ENCODE data around the gene C5orf47. TPM values are rescaled to one million over a fixed set of nuclear protein-coding genes. Genes with fewer than 3 reads are reported as not detected.

C5orf47 gene
- total and polyA plus RNA-seq, 10 donors: 0.13 to 0.43 (median 0.22) TPM; not detected in 5

DNA sequence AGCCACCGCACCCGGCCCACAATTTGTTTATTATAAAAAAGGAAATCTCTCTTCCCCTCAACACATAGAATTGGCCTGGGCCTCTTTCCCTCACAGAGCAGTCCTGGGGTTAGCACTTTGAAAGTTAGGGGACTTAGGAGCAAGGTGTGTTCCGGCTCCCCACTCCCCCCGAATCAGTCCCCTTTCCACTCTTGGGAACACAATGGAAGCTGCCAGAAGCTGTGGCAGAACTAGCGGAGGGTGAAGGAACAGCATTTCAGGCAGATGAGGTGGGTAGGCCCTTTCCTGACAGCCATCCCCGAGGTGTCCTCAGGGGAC is 16.4 kb upstream of the C5orf47 start:
- H3K4me3 ChIP-seq: peak overlapping the region in 5 of 8 donors; percentile 32 to 68 (median 41)
- 66 to 86% (median 76%) methylated on average over 5 to 6 of the region's 6 CpGs for WGBS, 5 donors
- H3K9me3 ChIP-seq: no peaks in the 10 kb centered on the region
- no peaks in the 10 kb centered on the region for H3K36me3 ChIP-seq
- H3K27me3 ChIP-seq (replicated peaks in 1 of 7): peaks cover 0 to 8% (median 0%) of the 10 kb centered on the region in 7 donors
- no peak for DNase-seq
- TF ChIP-seq POLR2AphosphoS5 (IDR thresholded peaks at IDR 0.05) (no peak), POLR2A (IDR thresholded peaks at IDR 0.05) (no peak)
- TF ChIP-seq, protein P1, sequence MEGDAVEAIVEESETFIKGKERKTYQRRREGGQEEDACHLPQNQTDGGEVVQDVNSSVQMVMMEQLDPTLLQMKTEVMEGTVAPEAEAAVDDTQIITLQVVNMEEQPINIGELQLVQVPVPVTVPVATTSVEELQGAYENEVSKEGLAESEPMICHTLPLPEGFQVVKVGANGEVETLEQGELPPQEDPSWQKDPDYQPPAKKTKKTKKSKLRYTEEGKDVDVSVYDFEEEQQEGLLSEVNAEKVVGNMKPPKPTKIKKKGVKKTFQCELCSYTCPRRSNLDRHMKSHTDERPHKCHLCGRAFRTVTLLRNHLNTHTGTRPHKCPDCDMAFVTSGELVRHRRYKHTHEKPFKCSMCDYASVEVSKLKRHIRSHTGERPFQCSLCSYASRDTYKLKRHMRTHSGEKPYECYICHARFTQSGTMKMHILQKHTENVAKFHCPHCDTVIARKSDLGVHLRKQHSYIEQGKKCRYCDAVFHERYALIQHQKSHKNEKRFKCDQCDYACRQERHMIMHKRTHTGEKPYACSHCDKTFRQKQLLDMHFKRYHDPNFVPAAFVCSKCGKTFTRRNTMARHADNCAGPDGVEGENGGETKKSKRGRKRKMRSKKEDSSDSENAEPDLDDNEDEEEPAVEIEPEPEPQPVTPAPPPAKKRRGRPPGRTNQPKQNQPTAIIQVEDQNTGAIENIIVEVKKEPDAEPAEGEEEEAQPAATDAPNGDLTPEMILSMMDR (IDR thresholded peaks at IDR 0.05 in 8 of 11, conservative IDR thresholded peaks at IDR 0.05 in 3 of 11): no peak
- intact Hi-C loops (cut with DNase I; ENCODE audit: low total_unique reads): loop anchor here (2.0 kb wide), 1 partner anchor 352 kb away; no protein-coding TSS in a partner anchor
- no peak overlapping the region for H3K27ac ChIP-seq
- peaks cover 3 to 17% (median 13%) of the 10 kb centered on the region in 6 donors for H3K4me1 ChIP-seq

DNA sequence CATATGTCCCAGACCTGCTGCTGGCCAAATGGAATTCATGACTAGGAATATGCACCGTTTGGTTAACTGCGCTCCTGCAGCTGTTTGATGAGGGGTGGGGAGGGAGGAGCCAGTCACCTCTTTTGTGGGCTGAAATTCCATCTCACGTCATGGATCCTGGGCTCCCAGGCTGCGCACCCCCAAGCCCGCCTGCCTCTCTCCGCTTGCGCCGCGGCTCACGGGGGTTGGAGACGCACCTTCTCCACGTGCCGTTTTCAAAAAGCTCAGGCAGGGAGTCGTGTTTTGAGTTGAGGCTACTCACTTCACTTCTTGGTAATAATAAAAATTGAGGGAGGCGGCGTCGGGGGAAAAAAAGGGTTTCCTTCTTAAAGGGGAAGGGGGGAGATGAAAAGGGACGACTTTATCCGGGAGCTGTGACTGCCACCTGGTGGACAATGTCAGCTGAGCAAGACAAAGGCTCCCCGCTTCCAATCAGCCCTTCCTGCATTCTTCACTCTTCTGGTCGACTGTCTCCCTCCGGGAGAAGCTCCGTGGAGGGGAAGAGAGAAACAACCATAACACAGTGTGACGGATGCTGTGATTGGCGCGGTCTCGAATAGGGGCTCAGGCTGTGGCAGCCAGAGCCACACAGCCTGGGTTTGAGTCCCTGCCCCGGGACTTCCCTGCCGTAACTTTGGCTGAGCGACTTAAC is 15.9 kb upstream of the C5orf47 start:
- H3K36me3 ChIP-seq: no peaks in the 10 kb centered on the region
- peaks cover 3 to 17% (median 13%) of the 10 kb centered on the region in 6 donors for H3K4me1 ChIP-seq
- peak; percentile 89 for DNase-seq
- TF ChIP-seq POLR2A (IDR thresholded peaks at IDR 0.05) (no peak), POLR2AphosphoS5 (IDR thresholded peaks at IDR 0.05) (peak; percentile 20 to 31 (median 31))
- TF ChIP-seq, protein P1 (IDR thresholded peaks at IDR 0.05 in 8 of 11, conservative IDR thresholded peaks at IDR 0.05 in 3 of 11): peak; percentile 78 to 96 (median 93)
- H3K9me3 ChIP-seq: no peaks in the 10 kb centered on the region
- no peak overlapping the region for H3K27ac ChIP-seq
- WGBS, 5 donors: 3 to 8% (median 7%) methylated on average over 28 to 30 of the region's 30 CpGs
- intact Hi-C loops (cut with DNase I; ENCODE audit: low total_unique reads): loop anchor here (2.0 kb wide), 1 partner anchor 352 kb away; no protein-coding TSS in a partner anchor
- H3K27me3 ChIP-seq (replicated peaks in 1 of 7): peaks cover 0 to 12% (median 0%) of the 10 kb centered on the region in 7 donors
- peak overlapping the region in 7 of 8 donors; percentile 21 to 68 (median 37) for H3K4me3 ChIP-seq

DNA sequence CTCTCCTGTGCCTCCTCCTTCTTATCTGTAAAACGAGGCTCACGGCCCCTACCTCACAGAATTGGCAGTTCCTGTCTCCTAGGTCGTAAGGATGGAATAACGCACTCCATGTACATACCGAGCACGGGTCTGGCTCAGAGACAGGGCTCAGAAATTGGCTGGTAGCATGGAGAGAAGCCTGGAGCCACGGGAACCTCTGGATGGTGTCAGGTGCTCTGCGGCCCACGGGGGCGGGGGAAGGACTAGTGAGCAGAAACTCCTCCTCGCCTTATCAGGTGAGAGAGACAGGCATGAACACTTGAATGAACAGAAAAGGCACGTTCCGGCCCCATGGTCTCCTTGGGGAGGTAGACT is 15.4 kb upstream of the C5orf47 start:
- 15 to 26% (median 18%) methylated on average over 13 of the region's 13 CpGs for WGBS, 5 donors

More for the DNA sequence above, 15.4 kb upstream of the C5orf47 start:
- no peak for TF ChIP-seq POLR2AphosphoS5 (IDR thresholded peaks at IDR 0.05)
- TF ChIP-seq, protein P1 (IDR thresholded peaks at IDR 0.05 in 8 of 11, conservative IDR thresholded peaks at IDR 0.05 in 3 of 11): no peak
- no peak for TF ChIP-seq POLR2A (IDR thresholded peaks at IDR 0.05)
- intact Hi-C loops (cut with DNase I; ENCODE audit: low total_unique reads): loop anchor here (2.0 kb wide), 1 partner anchor 353 kb away; no protein-coding TSS in a partner anchor
- Histone ChIP-seq H3K4me1 (peaks cover 3 to 17% (median 13%) of the 10 kb centered on the region in 6 donors), H3K9me3 (no peaks in the 10 kb centered on the region), H3K4me3 (peak overlapping the region in 7 of 8 donors; percentile 21 to 68 (median 37)), H3K27ac (no peak overlapping the region), H3K27me3 (replicated peaks in 1 of 7) (peaks cover 0 to 16% (median 0%) of the 10 kb centered on the region in 7 donors), H3K36me3 (no peaks in the 10 kb centered on the region)
- no peak for DNase-seq

All from spleen (tissue), 11 donors.